Astrocyte of the hippocampus (primary cell): ENCODE results near the gene CDK5RAP2.

Experiments
- DNase-seq: peaks from one replicate; pipeline ENCODE4 v3.0.0; 2011; ENCODE audit warnings: low read depth, low spot score

Gene CDK5RAP2

DNA sequence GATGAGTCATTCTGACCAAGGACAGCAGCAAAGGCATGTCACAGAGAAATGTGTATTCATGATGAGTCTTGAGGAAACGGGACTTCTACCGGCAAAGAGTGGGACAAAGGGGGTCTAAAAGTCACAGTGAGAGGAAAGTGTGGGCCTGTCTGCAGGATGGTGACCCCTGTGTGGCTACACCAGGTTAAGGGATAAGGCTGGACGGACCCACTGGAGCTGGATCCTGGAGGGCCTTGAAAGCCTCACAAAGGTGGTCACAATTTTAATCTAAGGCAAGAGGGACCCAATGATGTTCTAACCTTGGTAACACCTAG, 176.5 kb downstream of the CDK5RAP2 start:
- no peak for DNase-seq

DNA sequence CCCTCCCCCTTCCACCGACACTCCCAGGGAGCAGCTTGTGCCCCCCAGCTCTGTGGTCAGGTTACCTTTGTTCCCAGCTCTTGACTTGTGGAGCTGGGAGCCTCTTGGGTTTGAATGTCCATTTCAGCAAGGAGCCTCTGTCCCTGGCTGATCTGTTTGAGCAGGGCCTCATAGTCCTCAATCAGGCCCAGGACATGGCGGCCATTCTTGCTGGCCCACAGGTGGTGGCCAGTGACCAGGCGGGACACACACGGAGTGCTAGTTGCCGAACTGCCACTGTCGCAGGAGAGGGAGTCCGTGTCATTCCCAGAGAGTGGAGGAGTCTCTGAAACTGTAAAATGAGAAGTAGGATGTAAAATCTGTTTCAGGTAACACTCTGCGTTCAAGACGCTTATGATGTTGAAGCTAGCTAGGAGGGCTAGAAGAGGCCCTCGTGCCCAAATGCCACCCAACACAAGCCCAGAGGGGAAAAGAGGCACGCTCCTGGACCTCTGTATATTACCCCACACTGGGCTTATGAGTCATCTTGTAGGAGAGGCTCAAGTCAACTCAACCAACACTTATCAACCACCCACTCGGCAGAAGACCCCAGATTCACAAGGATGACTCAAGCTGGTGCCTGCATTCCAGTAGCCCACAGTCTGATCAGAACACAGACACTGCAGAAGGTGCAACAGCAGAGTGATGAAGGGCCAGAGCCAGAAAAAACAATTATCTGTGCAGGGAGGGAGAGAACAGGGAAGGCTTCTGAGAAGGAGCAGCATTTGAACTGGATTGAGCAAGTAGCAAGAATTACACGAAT, 177.0 kb downstream of the CDK5RAP2 start:
- DNase-seq, result peak; percentile 85

- DNase-seq, result no peak
These were observed 180.0 kb downstream of the CDK5RAP2 start for GRCh38 chr9:120399940-120400339.

DNA sequence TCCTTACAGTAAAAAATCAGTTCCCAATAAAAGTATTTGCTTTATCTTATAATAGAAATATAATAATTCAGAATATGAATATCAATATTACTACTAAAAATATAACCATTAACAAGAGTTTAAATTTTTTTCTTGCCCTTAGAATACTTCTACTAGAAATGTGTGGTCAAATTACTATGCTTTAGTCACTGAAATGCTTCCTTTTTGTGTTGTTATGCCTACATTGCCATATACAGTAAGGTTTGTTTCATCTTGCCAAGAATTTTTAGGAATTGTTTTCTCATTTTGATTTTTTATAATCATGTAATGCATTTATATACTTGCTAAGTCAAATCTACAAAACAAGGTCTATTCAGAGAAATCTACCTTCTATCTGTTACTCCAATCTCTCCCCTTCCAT, 181.7 kb downstream of the CDK5RAP2 start:
- no peak for DNase-seq

GRCh38 chr9:120397453-120397852, 182.5 kb downstream of the CDK5RAP2 start:
- no peak for DNase-seq

DNA sequence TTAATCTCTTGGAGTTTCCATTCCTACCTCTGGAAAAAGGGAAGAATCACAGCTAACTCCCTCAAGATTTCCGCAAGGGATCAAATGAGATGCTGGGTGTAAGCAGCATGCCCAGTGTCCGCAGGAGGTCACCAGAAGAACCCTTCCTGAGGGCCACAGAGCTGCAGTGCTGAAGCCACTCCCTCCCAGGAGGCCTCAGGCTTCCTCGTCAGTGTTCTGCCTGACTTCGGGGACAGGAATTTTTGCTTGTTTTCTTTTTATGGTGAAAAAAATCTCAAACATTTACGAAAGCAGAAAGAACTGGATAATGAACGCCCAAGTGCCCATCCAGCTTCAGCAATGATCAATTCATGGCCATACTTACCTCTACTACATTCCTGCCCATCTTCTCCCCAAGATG, 183.0 kb downstream of the CDK5RAP2 start:
- peak; percentile 38 for DNase-seq

- no peak for DNase-seq
These were observed 183.5 kb downstream of the CDK5RAP2 start for GRCh38 chr9:120396418-120396817.

- no peak for DNase-seq
These were observed 184.6 kb downstream of the CDK5RAP2 start for GRCh38 chr9:120395376-120395775.

- peak; percentile 82 for DNase-seq
These were observed 185.8 kb downstream of the CDK5RAP2 start for GRCh38 chr9:120394058-120394669.

DNA sequence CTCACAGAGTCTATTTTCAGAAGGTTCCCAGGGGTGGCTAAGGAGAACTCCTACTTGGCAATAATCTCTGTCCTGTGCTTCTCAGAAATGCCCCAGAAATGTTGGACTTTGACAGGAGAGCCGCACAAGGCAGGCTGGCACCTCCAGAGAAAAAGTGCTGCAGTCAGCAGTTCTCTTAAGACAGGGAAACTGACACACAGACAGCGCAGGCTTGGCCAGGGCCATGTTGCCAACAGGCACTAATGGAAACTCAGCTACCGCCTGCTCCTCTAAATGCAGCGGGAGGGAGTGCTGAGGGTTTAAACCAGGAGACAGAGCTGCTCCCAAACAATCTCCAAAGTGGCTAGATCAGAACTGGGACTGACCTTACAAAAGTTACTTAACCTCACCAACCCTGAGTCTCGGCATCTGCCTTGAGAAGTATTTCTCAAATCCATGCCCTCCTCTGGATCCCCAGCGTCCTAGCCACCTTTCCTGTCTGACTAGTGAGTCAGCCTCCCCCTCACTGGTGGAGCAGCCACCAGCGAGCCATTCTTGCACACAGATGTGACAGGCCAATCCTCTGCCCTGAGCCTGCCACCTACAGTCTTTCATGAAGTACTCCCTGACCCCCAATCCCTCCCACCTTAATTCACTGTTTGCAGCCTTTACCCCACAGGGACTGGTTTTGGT, 186.4 kb downstream of the CDK5RAP2 start:
- DNase-seq, result peak; percentile 44

- DNase-seq, result no peak
These were observed 187.3 kb downstream of the CDK5RAP2 start for GRCh38 chr9:120392711-120393110.

- no peak for DNase-seq
These were observed 187.7 kb downstream of the CDK5RAP2 start for GRCh38 chr9:120392245-120392644.

GRCh38 chr9:120391691-120392090, 188.3 kb downstream of the CDK5RAP2 start:
- DNase-seq, result no peak

DNA sequence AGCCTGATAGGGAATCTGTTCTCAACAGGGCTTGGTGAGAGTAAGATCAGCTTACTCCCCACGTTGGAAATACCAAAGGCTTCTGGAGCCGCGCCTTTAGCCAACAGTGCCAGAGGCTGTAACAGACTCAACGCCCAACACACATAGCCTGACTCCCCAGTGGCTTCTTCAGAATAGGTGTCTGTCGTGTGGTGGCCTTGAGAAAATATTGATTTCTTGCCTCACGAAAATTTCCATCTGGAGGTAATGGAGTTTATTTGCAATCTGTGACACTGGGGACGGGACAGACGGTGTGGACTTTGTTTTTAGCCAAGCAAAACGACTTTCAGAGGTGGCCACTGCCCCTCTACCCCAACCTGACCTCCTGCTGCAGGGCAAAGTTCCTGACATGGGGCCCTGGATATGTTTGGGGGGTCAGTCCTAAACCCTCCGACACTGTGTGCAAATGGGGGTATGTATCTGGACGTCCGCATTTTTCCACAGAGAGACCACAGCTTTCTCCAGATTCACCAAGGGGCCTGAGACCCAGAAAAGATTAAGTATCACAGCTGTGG, 189.3 kb downstream of the CDK5RAP2 start:
- DNase-seq, result no peak

- DNase-seq, result no peak
These were observed 190.1 kb downstream of the CDK5RAP2 start for GRCh38 chr9:120389867-120390266.

DNA sequence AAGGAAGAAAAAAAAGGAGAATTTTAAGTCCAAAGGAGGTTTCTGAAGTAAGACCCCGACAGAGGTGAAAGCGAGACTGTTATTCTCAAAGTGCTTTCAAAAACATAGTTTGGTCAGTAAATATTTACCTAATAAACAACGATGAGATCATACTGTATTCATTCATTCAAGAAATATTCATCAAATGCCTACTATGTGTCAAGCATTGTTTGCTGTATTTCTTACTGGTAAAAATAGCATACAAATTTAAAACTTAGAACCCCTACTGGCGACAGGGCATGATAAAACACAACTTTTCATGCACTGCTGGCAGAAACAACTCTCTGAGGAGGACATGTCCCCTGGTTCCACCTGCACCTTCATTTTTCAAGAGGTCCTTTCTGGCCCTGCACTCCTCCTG, 190.7 kb downstream of the CDK5RAP2 start:
- no peak for DNase-seq

DNA sequence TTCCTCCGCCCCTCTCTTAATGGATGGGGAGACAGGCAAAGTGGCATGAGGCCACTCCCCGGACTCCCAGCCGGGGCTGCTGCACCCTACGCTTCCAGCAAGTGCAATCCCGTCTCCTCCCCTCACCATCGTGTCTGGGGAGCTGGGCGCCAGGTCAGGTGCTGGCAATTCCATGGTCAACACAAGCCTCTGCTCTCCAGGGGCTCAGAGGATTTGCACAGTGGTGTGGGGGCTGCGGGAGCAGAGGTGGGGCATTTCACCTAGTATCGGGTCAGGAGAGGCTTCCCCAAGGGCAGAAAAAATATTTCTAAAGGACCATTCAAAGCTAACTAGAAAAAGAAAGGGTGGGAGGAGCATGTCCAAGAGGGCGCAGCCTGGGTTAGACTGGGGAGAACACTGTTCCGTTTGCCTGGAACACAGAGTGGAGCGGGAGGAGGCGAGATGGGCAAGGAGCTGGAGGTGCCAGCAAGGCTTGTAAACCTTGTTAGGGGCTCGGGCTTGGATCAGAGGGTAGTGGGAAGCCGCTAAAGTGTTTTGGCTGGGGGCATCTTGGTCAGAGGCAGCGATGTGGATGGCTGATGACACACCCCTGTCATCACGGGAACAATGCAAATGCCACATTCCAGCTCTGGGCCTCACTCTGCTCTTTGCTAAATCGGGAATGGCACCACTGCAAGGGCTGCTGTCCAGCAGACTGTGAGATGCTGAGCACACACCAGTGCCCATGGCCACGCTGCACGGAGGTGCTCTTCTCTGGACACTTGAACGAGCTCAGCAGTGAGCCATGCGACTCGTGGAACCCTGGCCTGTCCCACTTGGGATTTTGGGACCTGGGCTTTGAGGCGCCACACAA, 191.7 kb downstream of the CDK5RAP2 start:
- DNase-seq, result peak; percentile 63

DNA sequence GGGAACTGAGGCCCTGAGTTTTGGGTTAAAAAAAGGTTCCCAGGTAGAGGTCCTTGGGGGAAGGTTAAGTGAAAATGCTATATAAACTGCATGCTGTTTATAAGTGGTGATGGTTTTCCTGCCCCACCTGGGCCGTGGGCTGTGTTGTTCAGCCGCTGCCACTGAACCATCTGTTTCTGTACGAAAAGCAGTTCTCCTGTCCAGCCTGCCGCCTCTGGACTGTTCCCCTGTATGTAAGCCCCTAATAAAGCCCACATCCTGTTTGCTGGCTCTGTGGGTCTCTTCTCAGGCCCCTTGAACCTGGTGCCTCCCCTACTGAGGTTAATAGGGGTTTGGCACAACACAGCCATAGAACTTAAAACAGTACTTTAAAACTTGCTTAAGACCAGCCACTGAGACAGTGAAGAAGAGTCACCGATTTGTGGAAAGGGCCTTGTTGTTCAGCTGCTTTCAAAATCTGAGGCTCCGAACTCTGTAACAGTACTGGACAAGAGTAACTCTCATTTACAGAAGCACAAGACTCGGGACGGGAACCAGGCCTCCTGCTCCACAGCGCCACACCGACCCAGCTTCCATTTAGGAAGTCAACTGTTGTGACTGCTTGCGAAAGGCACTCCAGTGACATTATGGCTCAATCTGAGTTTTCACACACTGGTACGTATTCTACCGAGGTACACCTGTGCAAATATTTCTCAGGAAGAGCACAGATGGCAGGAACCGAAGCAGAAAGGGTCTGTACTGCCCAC, 192.5 kb downstream of the CDK5RAP2 start:
- no peak for DNase-seq

DNA sequence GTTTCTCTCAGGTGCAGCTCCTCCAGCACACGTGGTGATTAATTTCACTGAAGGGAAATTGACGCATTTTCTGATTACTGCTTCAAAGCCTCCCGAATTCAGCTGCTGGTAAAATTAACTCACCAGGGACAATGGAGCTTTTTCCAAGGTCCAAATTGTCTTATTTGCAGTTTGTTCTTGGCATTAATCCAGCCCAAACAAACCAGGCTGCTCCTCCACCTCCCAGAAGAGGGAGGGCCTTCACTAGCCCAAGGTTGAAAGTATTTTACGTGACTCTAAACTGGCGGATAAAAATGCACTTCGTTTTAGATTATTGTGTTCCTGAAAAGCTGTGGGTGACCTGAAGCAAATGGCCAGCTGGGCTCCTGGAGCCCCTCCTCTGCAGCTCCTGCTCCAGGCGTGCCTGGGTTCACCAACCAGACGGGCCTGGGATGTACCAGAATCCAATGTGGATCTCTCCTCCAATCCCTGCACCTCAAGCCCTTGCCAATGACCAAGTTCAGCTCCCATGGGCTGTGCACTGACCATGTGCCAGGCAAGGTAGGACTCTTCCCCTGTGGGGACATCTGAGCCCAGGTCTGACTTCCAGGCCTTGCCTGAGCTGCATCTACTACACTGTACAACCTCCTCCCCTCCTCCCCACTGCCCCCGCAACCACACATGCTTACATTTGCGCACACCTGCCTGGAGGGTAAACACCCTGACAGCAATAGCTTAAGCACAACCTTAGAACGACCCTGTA, 193.4 kb downstream of the CDK5RAP2 start:
- DNase-seq, result peak; percentile 83
